HL-60/S4 treated with phorbol 12-myristate 13-acetate at 8.2 ng/mL for 4 days and 3 days (cell line): ENCODE data around the gene MRPL54.

Experiments
- in situ Hi-C: fragments of 300-500 bp; cut with MboI; formaldehyde crosslinking; loops from 2 replicates; pipeline ENCODE4 v1.15.0; 2022; ENCODE audit warnings: low sequenced_read_pairs

Gene MRPL54

DNA sequence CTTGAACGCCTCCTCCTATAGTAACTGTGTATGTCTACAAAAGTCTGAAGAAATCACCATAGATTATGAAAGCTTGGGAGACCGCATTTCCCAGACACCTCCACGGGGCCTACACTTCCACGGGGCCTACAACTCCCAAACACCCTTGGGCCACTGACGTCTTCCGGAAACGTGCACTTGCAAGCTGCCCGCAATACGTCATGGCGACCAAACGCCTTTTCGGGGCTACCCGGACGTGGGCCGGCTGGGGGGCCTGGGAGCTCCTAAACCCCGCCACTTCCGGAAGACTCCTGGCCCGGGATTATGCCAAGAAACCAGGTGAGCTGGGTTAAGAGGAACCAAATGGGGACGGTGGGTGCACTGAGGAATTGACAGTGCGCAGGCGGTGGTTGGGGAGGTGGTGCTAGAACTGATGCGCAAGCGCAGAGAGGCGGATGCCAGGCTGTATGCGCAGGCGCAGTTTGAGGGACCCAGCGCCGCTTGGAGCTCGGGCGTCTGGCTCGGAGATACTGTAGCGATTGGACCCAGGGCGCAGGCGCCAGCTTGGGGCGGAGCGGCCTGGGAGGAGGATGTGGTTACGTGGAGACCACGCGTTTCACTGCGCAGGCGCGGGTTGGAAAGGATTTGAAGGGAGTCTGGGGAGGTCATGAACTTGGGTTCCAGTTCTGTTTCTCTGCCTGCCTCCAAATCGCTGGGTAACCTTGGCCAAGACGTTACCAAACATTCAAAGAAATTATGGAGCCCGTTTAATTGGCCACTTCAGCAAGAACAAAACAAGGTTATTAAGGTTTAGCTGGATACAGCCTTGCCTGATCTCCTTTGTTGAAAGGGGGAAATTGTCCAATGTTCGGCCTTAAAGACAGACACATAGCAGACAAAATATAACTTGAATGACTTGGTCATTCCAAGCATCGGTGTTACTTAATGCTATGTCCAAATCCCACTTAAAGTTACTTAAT lies at the start of gene MRPL54:
Gene MRPL54 (plus strand): TSS at position 182 of the 959 bp plus-strand sequence. CDS start 19 bp downstream, at position 201.
- in situ Hi-C loops, result no loop called here

GRCh38 chr19:3716147-3716668 lies 46.3 kb upstream of the MRPL54 start:
- in situ Hi-C loops, result no loop called here

DNA sequence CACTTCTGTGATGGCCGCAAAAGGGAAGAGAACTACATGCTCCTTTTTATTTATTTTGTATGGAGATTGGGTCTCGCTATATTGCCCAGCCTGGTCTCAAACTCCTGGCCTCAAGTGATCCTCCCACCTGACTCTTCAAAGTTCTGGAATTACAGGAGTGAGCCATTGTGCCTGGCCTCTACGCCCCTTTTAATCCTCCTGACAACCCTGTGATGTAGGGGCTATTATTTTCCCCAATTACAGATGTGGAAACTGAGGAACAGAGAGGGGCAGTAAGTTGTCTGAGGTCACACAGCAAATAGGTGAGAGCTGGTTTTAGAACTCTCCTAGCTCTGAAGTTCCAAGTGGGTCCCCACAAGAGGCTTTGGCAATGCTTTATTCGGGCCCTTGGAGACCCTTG lies 42.6 kb upstream of the MRPL54 start:
- in situ Hi-C loops, result no loop called here

DNA sequence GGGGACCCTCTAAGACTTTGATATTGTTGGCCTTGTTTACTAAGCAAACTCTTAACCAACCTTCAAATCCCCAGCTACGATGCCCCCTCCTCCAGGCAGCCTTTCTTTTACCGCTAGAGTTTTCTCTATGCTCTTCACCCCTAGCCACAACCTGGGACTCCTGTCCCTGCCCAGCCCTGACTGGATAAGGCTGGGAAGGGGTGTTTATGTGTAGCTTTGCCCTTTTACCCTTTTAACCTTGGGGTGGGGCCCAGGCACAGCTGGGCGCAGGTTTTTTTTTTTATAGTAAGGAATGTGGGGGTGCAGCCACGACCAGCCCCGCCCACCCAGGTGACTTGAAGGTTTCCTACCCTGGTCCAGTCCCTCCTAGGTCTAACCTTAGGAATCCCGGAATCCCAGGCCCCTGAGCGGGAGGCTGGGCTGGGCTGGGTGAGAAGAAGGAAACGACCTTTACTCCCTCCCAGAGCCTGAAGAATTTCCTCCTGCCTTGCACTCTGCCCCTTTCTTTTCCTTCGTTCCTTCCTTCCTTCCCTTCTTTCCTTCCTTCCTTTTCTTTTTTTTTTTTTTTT lies 42.0 kb upstream of the MRPL54 start:
- in situ Hi-C loops, result no loop called here

DNA sequence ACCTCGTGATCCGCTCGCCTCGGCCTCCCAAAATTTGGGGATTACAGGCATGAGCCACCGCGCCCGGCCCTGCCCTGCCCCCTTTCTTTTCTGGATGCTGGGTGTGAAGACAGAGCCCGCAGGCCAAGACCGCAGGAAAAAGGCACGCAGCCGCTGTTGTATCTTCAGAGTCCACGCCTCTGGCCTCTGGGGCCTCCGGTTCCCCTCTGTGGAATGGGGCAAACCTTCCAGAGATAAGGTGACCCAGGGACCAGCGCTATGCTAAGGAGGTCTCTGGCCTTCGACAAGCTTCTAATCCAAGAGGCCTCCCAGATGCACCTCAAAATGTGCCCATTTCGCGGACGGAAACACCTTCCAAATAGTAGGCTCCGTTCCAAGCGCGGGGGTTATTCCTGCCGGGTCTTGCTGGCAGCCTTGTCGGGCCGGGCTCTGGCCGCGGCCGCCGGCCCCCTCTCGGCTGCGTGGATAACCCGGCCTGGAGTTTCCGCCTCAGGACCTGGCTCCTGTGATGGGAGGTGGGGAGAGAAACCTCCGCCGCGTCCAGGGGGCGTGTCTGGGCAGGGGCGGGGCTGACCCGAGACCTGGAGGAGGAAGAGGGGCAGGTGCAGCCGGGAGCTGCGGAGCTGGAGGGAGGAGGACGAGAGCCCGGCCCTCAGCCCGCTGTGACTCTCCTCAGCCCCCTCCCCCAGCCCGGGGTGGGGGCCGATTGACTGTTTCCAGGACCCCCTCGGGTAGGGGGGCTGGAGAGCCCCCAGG lies 41.2 kb upstream of the MRPL54 start:
- in situ Hi-C loops, result no loop called here

DNA sequence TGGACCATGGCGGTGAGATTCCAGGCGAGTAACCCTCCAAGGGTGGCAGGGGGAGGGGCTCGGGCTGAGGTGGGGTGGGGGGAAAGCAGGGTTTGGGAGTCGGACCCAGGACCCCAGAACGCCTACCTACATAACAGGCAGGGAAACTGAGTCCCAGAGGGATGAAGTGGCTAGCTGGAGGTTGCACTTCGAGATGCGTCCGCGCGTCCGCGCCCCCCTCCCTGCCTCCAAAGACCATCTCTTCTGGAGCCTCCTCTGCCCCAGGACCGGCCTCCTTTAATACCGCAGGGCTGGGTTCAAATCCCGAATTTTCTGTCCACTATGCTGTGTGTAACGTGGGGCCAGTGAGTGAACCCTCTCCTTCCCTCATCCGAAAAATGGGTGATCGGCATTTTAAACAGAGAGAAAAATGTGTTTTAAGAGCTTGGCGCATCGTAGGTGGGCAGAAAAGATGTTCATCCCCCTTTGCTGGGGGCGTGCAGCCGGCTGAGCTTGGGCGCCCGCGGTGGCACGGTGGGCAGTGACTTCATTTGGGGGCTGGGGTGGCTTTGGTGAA lies 40.5 kb upstream of the MRPL54 start:
- in situ Hi-C loops, result no loop called here

GRCh38 chr19:3722443-3723109 lies 39.9 kb upstream of the MRPL54 start:
- in situ Hi-C loops, result no loop called here

GRCh38 chr19:3723110-3723488 lies 39.4 kb upstream of the MRPL54 start:
- in situ Hi-C loops, result no loop called here

DNA sequence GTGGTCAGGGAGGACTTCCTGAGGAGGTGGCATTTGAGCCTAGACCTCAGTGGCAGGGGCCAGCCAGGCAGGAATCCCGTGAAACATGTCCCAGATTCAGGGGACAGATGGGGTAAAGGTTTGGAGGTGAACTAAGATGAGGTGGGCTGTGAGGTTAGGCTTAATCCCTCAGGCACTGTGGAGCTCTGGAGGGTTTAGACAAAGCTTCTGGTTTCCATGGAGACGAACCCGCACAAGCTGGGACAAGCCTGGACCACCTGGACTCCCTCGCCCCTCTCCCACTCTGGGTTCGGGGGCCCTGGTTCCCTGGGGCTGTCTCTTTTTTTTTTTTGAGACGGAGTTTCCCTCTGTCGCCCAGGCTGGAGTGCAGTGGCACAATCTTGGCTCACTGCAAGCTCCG lies 38.6 kb upstream of the MRPL54 start:
- in situ Hi-C loops, result no loop called here

- in situ Hi-C loops, result no loop called here
Measured at GRCh38 chr19:3725121-3725520, 37.4 kb upstream of the MRPL54 start.

DNA sequence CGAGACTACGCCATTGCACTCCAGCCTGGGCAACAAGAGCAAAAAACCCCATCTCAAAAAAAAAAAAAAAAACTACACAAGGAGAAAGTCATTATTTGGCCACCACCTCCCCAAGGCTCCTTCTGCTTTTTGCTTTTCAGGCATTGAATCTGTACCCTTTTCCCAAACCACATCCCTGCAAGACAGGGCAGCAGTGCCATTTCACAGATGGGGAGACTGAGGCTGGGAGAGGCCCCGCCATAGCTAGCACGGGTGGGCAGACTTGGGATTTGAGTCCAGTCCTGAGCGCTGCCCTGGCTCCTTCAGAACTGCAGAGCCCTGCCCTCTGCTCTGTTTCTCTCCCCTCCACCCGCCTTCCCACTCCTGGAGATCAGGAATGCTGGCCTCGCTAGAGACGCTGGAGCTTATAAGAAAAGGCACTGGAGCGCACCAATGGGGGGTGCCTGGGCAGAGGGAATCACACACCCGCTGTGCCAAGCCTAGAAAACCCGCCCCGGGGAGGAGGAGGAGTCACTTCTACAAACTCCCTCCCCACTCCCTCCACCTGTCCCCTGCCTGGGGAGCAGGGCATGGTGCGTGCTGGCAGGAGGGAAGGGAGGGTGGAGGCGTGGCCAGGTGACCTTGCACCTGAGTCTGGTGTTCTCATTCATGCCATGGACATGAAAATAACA lies 36.7 kb upstream of the MRPL54 start:
- in situ Hi-C loops, result no loop called here

DNA sequence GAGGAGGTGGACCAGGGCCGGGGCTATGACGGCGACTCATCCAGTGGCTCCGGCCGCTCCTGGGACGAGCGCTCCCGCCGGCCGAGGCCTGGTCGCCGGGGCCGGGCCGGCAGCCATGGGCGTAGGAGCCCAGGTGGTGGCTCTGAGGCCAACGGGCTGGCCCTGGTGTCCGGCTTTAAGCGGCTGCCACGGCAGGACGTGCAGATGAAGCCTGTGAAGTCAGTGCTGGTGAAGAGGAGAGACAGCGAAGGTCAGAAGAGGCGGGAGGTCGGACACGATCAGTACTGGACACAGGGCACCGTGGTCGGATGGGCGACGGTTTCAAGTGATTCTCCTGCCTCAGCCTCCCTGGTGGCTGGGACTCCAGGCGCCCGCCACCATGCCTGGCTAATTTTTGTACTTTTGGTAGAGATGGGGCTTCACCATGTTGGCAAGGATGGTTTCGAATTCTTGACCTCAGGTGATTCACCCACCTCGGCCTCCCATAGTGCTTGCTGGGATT lies 32.0 kb upstream of the MRPL54 start:
- in situ Hi-C loops, result no loop called here

GRCh38 chr19:3732108-3732507 lies 30.4 kb upstream of the MRPL54 start:
- in situ Hi-C loops, result no loop called here

- in situ Hi-C loops, result no loop called here
Measured at GRCh38 chr19:3733549-3734309, 28.8 kb upstream of the MRPL54 start.

DNA sequence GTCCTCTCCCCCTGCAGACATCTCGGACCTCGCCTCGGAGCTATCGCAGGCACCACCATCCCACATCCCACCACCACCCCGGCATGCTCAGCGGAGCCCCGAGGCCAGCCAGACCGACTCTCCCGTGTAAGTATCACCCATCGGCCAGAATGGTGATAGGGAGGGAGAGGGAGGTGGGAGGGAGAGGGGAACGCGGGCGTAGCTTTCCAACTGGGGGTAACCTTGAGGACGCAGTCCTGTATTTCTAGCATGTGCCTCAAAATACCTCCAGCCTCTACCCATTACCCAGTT lies 28.2 kb upstream of the MRPL54 start:
- in situ Hi-C loops, result no loop called here

- in situ Hi-C loops, result no loop called here
Measured at GRCh38 chr19:3736106-3736724, 26.3 kb upstream of the MRPL54 start.

- in situ Hi-C loops, result no loop called here
Measured at GRCh38 chr19:3737487-3738205, 24.8 kb upstream of the MRPL54 start.
